HUES48 (cell line): ENCODE data around the gene ZCWPW1.

Experiments used
- H3K27ac ChIP-seq: one replicate; pipeline ENCODE4 v1.7.0; 2013; ENCODE audit warnings: low read depth, low read length, inconsistent platforms
- H3K27me3 ChIP-seq: 2 replicates; pipeline ENCODE4 v1.6.1; 2013; ENCODE audit warnings: mild to moderate bottlenecking, low read length; ENCODE audit not compliant: control insufficient read depth, insufficient read depth
- H3K36me3 ChIP-seq: 2 replicates; pipeline ENCODE4 v1.6.1; 2013; ENCODE audit warnings: low read length; ENCODE audit not compliant: control insufficient read depth, insufficient read depth
- H3K4me1 ChIP-seq: 2 replicates; pipeline ENCODE4 v1.6.1; 2013; ENCODE audit warnings: mild to moderate bottlenecking, low read length; ENCODE audit not compliant: control insufficient read depth, insufficient read depth
- H3K4me3 ChIP-seq: 2 replicates; pipeline ENCODE4 v1.5.1; 2013; ENCODE audit warnings: mild to moderate bottlenecking, low read depth, low read length
- H3K9ac ChIP-seq: 2 replicates; pipeline ENCODE4 v1.6.1; 2013; ENCODE audit warnings: mild to moderate bottlenecking, low read depth, low read length, moderate library complexity
- H3K9me3 ChIP-seq: 2 replicates; pipeline ENCODE4 v1.6.1; 2013; ENCODE audit warnings: low read length; ENCODE audit not compliant: control insufficient read depth, insufficient read depth

Gene ZCWPW1

GRCh38 chr7:100430493-100431285 is 2.2 kb upstream of the ZCWPW1 start:
- H3K4me1 ChIP-seq: peaks cover 14% of the 10 kb centered on the region
- peak overlapping the region; percentile 41; the same call in 1 of the 2 replicates for H3K9ac ChIP-seq
- peaks cover 42% of the 10 kb centered on the region for H3K36me3 ChIP-seq
- no peaks in the 10 kb centered on the region for H3K9me3 ChIP-seq
- peak overlapping the region; percentile 100 for H3K27ac ChIP-seq
- peaks cover 7% of the 10 kb centered on the region for H3K27me3 ChIP-seq
- H3K4me3 ChIP-seq: peak overlapping the region; percentile 83

GRCh38 chr7:100429637-100430492 is 1.4 kb upstream of the ZCWPW1 start, which contains the start of gene MEPCE:
Gene MEPCE, plus strand, starts transcription at chr7:100429831. Its CDS starts 188 bp downstream, at chr7:100430019.
- H3K36me3 ChIP-seq: peaks cover 41% of the 10 kb centered on the region
- peak within 1 kb of the TSS; percentile 90 for H3K9ac ChIP-seq
- H3K27ac ChIP-seq: peak within 1 kb of the TSS; percentile 100
- H3K9me3 ChIP-seq: no peaks in the 10 kb centered on the region
- peaks cover 7% of the 10 kb centered on the region for H3K27me3 ChIP-seq
- H3K4me1 ChIP-seq: peaks cover 14% of the 10 kb centered on the region
- peak within 1 kb of the TSS; percentile 83 for H3K4me3 ChIP-seq

- H3K9me3 ChIP-seq: no peaks in the 10 kb centered on the region
- H3K27me3 ChIP-seq: peaks cover 7% of the 10 kb centered on the region
- peaks cover 34% of the 10 kb centered on the region for H3K36me3 ChIP-seq
- H3K4me3 ChIP-seq: peak overlapping the region; percentile 83
- peak overlapping the region; percentile 90 for H3K9ac ChIP-seq
- peak overlapping the region; percentile 100 for H3K27ac ChIP-seq
- peaks cover 14% of the 10 kb centered on the region for H3K4me1 ChIP-seq
Observed at GRCh38 chr7:100428967-100429636, 599 bp upstream of the ZCWPW1 start.

- H3K9me3 ChIP-seq: no peaks in the 10 kb centered on the region
- peaks cover 14% of the 10 kb centered on the region for H3K4me1 ChIP-seq
- H3K27ac ChIP-seq: peak overlapping the region; percentile 100
- peaks cover 21% of the 10 kb centered on the region for H3K36me3 ChIP-seq
- peak overlapping the region; percentile 83; the same call in 1 of the 2 replicates for H3K4me3 ChIP-seq
- H3K27me3 ChIP-seq: peaks cover 7% of the 10 kb centered on the region
- no peak overlapping the region for H3K9ac ChIP-seq
Observed at GRCh38 chr7:100427762-100428198, 723 bp downstream of the ZCWPW1 start.

- H3K9ac ChIP-seq: no peak overlapping the region
- peaks cover 8% of the 10 kb centered on the region for H3K36me3 ChIP-seq
- H3K27ac ChIP-seq: no peak overlapping the region
- peaks cover 12% of the 10 kb centered on the region for H3K4me1 ChIP-seq
- no peak overlapping the region for H3K4me3 ChIP-seq
- H3K27me3 ChIP-seq: peaks cover 7% of the 10 kb centered on the region
- no peaks in the 10 kb centered on the region for H3K9me3 ChIP-seq
Observed at GRCh38 chr7:100426516-100426915, 2.0 kb downstream of the ZCWPW1 start.

GRCh38 chr7:100425347-100425746 is 3.2 kb downstream of the ZCWPW1 start:
- Histone ChIP-seq H3K4me3 (no peak overlapping the region), H3K27me3 (peaks cover 7% of the 10 kb centered on the region), H3K36me3 (no peaks in the 10 kb centered on the region), H3K9me3 (no peaks in the 10 kb centered on the region), H3K9ac (no peak overlapping the region), H3K27ac (no peak overlapping the region), H3K4me1 (0 out of 2 replicates have a peak, but pooled peaks cover under 1% of the 10 kb centered on the region)

GRCh38 chr7:100423315-100423714 is 5.2 kb downstream of the ZCWPW1 start:
- Histone ChIP-seq H3K36me3 (no peaks in the 10 kb centered on the region), H3K27me3 (peaks cover 7% of the 10 kb centered on the region), H3K4me3 (no peak overlapping the region), H3K4me1 (no peaks in the 10 kb centered on the region), H3K9me3 (no peaks in the 10 kb centered on the region), H3K27ac (no peak overlapping the region), H3K9ac (no peak overlapping the region)

GRCh38 chr7:100419660-100420226 is 8.8 kb downstream of the ZCWPW1 start:
- no peaks in the 10 kb centered on the region for H3K4me1 ChIP-seq
- H3K9me3 ChIP-seq: no peaks in the 10 kb centered on the region
- H3K4me3 ChIP-seq: no peak overlapping the region
- H3K27me3 ChIP-seq: no peaks in the 10 kb centered on the region
- H3K36me3 ChIP-seq: no peaks in the 10 kb centered on the region
- H3K9ac ChIP-seq: no peak overlapping the region
- H3K27ac ChIP-seq: no peak overlapping the region

GRCh38 chr7:100418930-100419659 is 9.4 kb downstream of the ZCWPW1 start:
- H3K36me3 ChIP-seq: no peaks in the 10 kb centered on the region
- H3K9me3 ChIP-seq: no peaks in the 10 kb centered on the region
- H3K4me3 ChIP-seq: no peak overlapping the region
- H3K9ac ChIP-seq: no peak overlapping the region
- H3K27ac ChIP-seq: no peak overlapping the region
- H3K27me3 ChIP-seq: no peaks in the 10 kb centered on the region
- H3K4me1 ChIP-seq: no peaks in the 10 kb centered on the region

GRCh38 chr7:100415448-100415847 is 13.1 kb downstream of the ZCWPW1 start:
- no peaks in the 10 kb centered on the region for H3K27me3 ChIP-seq
- no peaks in the 10 kb centered on the region for H3K4me1 ChIP-seq
- H3K4me3 ChIP-seq: no peak overlapping the region
- no peaks in the 10 kb centered on the region for H3K9me3 ChIP-seq
- H3K9ac ChIP-seq: no peak overlapping the region
- no peak overlapping the region for H3K27ac ChIP-seq
- no peaks in the 10 kb centered on the region for H3K36me3 ChIP-seq
